Activated gamma-delta T cell (primary cell): ENCODE measurements around the gene NRP2.

Source experiments
- DNase-seq: peaks from one replicate; lab custom pipeline; 2025; lab: John Stamatoyannopoulos, UW

The NRP2 gene

GRCh38 chr2:205660521-205661124, 21.7 kb upstream of the NRP2 start:
- DNase-seq: no peak

GRCh38 chr2:205661281-205661680, 21.0 kb upstream of the NRP2 start:
- DNase-seq: no peak

GRCh38 chr2:205662206-205662965, 19.9 kb upstream of the NRP2 start:
- DNase-seq: no peak

GRCh38 chr2:205665791-205666190, 16.5 kb upstream of the NRP2 start:
- no peak for DNase-seq

- DNase-seq: no peak
These were observed 12.0 kb upstream of the NRP2 start for GRCh38 chr2:205670292-205670691.

GRCh38 chr2:205673312-205673711, 9.0 kb upstream of the NRP2 start:
- no peak for DNase-seq

GRCh38 chr2:205675861-205676516, 6.3 kb upstream of the NRP2 start:
- no peak for DNase-seq

GRCh38 chr2:205678541-205679142, 3.7 kb upstream of the NRP2 start:
- DNase-seq: no peak

GRCh38 chr2:205679410-205680009, 2.8 kb upstream of the NRP2 start:
- DNase-seq: no peak

- DNase-seq: no peak
These were observed 2.2 kb upstream of the NRP2 start for GRCh38 chr2:205680067-205680466.

- no peak for DNase-seq
These were observed 1.4 kb upstream of the NRP2 start for GRCh38 chr2:205680903-205681302.

- no peak for DNase-seq
These were observed 681 bp upstream of the NRP2 start for GRCh38 chr2:205681401-205682238.

GRCh38 chr2:205682971-205683501, 735 bp downstream of the NRP2 start:
- no peak for DNase-seq

GRCh38 chr2:205683502-205684367, 1.4 kb downstream of the NRP2 start:
- DNase-seq: no peak

- no peak for DNase-seq
These were observed 2.6 kb downstream of the NRP2 start for GRCh38 chr2:205684871-205685313.

- DNase-seq: no peak
These were observed 3.2 kb downstream of the NRP2 start for GRCh38 chr2:205685314-205686055.

GRCh38 chr2:205686056-205686782, 3.9 kb downstream of the NRP2 start:
- DNase-seq: no peak

GRCh38 chr2:205686783-205687640, 4.7 kb downstream of the NRP2 start:
- no peak for DNase-seq
